Breast epithelium (tissue), 4 donors: Measurements from ENCODE around the gene MAMLD1. TPM values are rescaled to one million over a fixed set of nuclear protein-coding genes. Genes with fewer than 3 reads are reported as not detected.

ENCODE experiments used
- DNase-seq, 2 donors: peaks; one replicate each; pipeline ENCODE4 v3.0.0-alpha.2; 2019; ENCODE audit warnings: low spot score in 2 of 2
- H3K27ac ChIP-seq, 2 donors: fragments of 200-600 bp; sonication (generic) in 1 of 2; one replicate each; pipeline ENCODE4 v1.5.1; 2016 to 2019; ENCODE audit warnings: mild to moderate bottlenecking in 1 of 2
- H3K27me3 ChIP-seq, 2 donors: fragments of 200-600 bp; sonication (generic) in 1 of 2; one replicate each; pipeline versions ENCODE4 v1.5.1 to v1.6.0; 2017 to 2019; ENCODE audit warnings: control low read depth in 1 of 2, mild to moderate bottlenecking in 1 of 2
- H3K36me3 ChIP-seq: fragments of 200-600 bp; one replicate; pipeline ENCODE4 v1.5.1; 2019
- H3K4me1 ChIP-seq, 2 donors: fragments of 200-600 bp; sonication (generic); one replicate each; pipeline ENCODE4 v1.5.1; 2016 to 2019; ENCODE audit warnings: control low read depth in 1 of 2
- H3K4me3 ChIP-seq, 3 donors: fragments of 200-600 bp; sonication (generic); 1 replicate in 2 of 3; 2 replicates in 1 of 3; pipeline ENCODE4 v1.5.1; 2016 to 2019; ENCODE audit warnings: mild to moderate bottlenecking in 3 of 3, moderate library complexity in 2 of 3
- H3K9me3 ChIP-seq, 2 donors: fragments of 200-600 bp; sonication (generic) in 1 of 2; one replicate each; pipeline ENCODE4 v1.5.1; 2016 to 2019; ENCODE audit warnings: control low read depth in 1 of 2
- POLR2A ChIP-seq: fragments of 450-650 bp; IDR thresholded peaks from one replicate; pipeline ENCODE4 v1.6.1; 2016; ENCODE audit warnings: antibody characterized with exemption, mild to moderate bottlenecking, moderate library complexity
- POLR2AphosphoS5 ChIP-seq, 3 donors: sonication (generic); formaldehyde crosslinking; IDR thresholded peaks; one replicate each; pipeline ENCODE4 v1.6.1; 2017; ENCODE audit warnings: antibody characterized with exemption in 3 of 3
- intact Hi-C: fragments of 100-400 bp; cut with DNase I; formaldehyde crosslinking; loops from one replicate; pipeline ENCODE4 v1.15.1; 2023; ENCODE audit warnings: low total_unique reads
- total RNA-seq, 3 donors: library from RNA; depleted of rRNA; stranded (reverse); fragments of >200 nt; gene quantifications; one replicate each; pipeline ENCODE4 v1.1.0, GENCODE V29; 2016
- TF ChIP-seq, protein P1 (sequence below), 3 donors: fragments of 450-650 bp; IDR thresholded peaks; one replicate each; pipeline ENCODE4 v1.5.1; 2016 to 2017; ENCODE audit warnings: antibody characterized with exemption in 3 of 3, mild to moderate bottlenecking in 3 of 3, moderate library complexity in 3 of 3

Gene MAMLD1
- total RNA-seq, 3 donors from 2014 or later, result 2.3 to 14.7 (median 2.8) TPM

DNA sequence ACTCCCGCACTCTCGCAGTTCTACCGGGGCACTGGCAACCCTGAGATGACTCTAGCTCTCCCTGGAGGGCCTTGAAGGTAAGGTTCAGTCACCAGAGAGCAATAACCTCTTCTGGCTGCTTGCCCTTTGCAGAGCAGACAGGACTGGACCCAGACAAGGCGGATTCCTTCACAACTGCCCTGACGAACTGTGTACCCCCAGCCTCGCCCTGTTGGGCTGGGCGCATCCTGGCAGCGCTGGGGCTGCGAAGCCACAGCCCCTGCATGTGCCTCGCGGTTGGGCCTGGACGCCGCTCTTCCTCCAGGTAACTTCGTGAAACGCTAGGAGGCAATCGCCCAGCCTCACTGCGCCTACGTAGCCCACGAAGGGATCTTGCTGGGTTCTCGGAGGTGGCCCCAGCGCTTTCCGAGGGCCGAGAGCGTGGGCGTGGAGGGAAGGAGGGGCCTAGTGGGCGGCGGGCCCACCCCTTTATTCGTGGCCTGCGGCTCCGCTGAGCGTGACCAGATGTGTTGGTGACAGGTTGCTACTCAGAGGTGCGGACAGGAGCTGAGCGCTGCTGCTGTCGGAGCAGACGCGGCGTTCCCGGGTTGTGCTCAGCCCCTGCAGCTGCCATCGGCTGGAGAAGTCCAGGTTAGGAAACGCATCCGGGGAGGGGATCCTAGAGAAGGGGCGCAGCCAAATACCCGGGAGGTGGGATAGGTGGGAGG lies 1.9 kb upstream of the MAMLD1 start:
- Histone ChIP-seq H3K27me3 (peaks cover 0 to 16% of the 10 kb centered on the region in 2 donors), H3K27ac (no peak overlapping the region), H3K36me3 (no peaks in the 10 kb centered on the region), H3K4me3 (peak overlapping the region; percentile 59 to 77 (median 60)), H3K9me3 (no peaks in the 10 kb centered on the region), H3K4me1 (no peaks in the 10 kb centered on the region)
- intact Hi-C loops, result no loop called here
- no peak for DNase-seq
- TF ChIP-seq POLR2A, result no peak
- no peak for TF ChIP-seq POLR2AphosphoS5 (IDR thresholded peaks at IDR 0.05)
- TF ChIP-seq, protein P1, sequence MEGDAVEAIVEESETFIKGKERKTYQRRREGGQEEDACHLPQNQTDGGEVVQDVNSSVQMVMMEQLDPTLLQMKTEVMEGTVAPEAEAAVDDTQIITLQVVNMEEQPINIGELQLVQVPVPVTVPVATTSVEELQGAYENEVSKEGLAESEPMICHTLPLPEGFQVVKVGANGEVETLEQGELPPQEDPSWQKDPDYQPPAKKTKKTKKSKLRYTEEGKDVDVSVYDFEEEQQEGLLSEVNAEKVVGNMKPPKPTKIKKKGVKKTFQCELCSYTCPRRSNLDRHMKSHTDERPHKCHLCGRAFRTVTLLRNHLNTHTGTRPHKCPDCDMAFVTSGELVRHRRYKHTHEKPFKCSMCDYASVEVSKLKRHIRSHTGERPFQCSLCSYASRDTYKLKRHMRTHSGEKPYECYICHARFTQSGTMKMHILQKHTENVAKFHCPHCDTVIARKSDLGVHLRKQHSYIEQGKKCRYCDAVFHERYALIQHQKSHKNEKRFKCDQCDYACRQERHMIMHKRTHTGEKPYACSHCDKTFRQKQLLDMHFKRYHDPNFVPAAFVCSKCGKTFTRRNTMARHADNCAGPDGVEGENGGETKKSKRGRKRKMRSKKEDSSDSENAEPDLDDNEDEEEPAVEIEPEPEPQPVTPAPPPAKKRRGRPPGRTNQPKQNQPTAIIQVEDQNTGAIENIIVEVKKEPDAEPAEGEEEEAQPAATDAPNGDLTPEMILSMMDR (IDR thresholded peaks at IDR 0.05), result no peak

DNA sequence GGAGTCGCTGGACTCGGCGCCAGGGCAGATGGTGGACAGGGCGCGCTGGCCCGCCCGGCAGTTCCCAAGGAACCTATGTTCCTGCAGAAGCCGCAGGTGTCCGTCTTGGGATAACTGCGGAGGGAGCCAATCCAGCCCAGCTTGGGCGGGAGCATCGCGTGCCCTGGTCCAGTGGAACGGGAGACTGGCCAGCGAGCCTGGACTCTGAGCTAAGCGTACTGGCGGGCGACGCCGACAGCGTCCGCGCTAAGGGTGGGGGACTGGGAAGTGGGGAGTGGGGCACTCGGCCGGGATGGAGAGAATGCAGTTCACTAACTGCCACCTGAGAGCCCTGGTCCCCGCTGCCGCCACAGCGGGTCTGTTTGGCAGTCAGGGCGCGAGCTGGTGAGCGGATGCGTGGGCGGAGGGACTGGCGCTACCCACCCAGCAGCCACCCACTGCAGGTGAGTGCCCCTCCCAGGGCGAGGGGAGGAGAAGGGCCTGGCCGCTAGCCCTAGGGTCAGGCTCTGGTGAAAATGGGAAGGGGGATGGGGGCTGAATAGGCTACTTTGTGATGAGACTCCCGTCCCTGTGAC lies 1.3 kb upstream of the MAMLD1 start:
- no peaks in the 10 kb centered on the region for H3K9me3 ChIP-seq
- intact Hi-C loops, result no loop called here
- H3K36me3 ChIP-seq, result no peaks in the 10 kb centered on the region
- DNase-seq, result no peak
- H3K27me3 ChIP-seq, result peaks cover 0 to 16% of the 10 kb centered on the region in 2 donors
- no peak overlapping the region for H3K27ac ChIP-seq
- TF ChIP-seq, protein P1 (IDR thresholded peaks at IDR 0.05), result no peak
- no peak for TF ChIP-seq POLR2AphosphoS5 (IDR thresholded peaks at IDR 0.05)
- TF ChIP-seq POLR2A, result no peak
- H3K4me1 ChIP-seq, result no peaks in the 10 kb centered on the region
- H3K4me3 ChIP-seq, result peak overlapping the region; percentile 59 to 77 (median 60)

DNA sequence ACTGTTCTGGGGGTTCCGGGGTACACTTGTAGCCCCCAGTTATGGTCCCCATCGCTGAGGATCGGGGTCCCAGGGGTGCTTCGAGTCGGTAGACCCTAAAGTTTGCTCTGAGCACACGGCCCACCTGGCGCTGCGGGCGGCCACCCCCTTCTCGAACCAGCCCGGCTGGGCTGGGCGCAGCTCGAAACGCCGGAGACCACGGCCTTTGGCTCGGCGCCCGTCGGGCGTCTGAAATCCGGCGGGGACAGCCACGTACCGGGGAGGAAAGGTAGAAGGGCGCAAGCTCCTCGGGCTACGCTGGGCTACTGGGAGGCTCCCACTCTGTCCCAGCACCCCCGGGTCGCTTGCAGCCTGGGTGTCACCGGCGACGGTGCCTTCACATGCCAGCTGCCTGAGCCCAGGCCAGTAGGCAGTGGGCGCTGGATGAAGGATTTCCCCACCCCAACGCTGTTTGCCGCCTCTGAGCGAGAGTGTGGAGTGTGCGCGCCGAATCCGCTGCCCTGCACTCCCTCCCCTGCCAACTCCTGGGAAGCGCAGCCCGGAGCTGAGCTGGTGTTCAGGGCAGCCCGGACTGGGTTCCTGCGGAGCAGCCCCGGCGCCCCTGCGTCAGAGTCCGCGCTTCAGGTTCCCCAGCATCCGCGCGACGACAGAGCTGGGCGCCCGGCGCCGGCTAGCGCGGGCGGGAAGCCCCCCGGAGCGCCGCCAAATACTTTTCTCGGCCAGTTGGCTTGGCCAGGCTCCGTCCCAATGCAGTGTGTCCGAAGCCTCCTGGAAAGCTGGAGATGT lies 637 bp downstream of the MAMLD1 start:
- peaks cover 0 to 16% of the 10 kb centered on the region in 2 donors for H3K27me3 ChIP-seq
- intact Hi-C loops, result no loop called here
- H3K9me3 ChIP-seq, result no peaks in the 10 kb centered on the region

DNA sequence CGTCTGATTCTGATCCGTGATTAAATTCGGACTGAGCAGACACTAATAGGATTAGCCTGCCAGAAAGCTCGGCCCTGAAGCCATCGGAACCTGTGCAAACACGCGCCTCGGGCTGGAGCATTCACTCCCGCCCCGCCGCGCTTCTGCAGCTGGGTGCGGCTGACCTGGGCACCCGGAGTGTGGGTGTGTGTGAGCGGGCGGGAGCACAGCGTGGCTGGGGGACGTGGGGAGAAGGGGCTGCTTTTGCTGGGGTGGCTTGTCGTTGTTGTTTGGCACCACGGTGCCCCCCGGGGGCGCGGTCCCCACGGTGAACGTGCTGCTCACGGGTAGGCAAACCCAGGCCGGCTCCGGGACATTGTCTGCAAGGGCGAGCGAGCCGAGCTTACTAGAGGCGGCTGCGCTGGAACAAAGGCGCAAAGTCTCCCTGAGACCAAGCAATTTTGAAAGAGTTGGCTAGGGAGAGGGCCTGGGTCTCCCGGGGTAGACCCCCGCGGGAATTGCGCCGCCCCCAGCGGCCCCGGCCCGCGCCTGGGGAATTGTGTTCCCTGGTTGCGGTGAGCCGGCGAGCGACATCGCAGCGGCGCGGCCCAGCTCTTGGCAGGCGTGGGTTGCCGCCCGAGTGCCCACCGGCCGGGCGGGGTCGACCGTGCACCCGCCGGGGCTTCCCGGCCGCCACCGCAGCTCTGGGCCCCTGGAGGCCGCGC lies 1.4 kb downstream of the MAMLD1 start:
- Histone ChIP-seq H3K4me3 (peak overlapping the region; percentile 59 to 77 (median 60)), H3K36me3 (no peaks in the 10 kb centered on the region), H3K27ac (peak overlapping the region; percentile 84 to 92), H3K9me3 (no peaks in the 10 kb centered on the region), H3K27me3 (peaks cover 0 to 16% of the 10 kb centered on the region in 2 donors), H3K4me1 (no peaks in the 10 kb centered on the region)
- DNase-seq, result no peak
- intact Hi-C loops, result no loop called here
- TF ChIP-seq POLR2A, result no peak
- no peak for TF ChIP-seq POLR2AphosphoS5 (IDR thresholded peaks at IDR 0.05)
- TF ChIP-seq, protein P1 (IDR thresholded peaks at IDR 0.05), result no peak

More for the DNA sequence above, 637 bp downstream of the MAMLD1 start:
- Histone ChIP-seq H3K4me3 (peak overlapping the region; percentile 59 to 77 (median 60)), H3K4me1 (no peaks in the 10 kb centered on the region), H3K27ac (peak overlapping the region; percentile 42 to 92), H3K36me3 (no peaks in the 10 kb centered on the region)
- no peak for DNase-seq
- TF ChIP-seq POLR2A, result no peak
- TF ChIP-seq POLR2AphosphoS5 (IDR thresholded peaks at IDR 0.05), result no peak
- TF ChIP-seq, protein P1 (IDR thresholded peaks at IDR 0.05), result no peak
